ENCODE measurements around the gene OR51B2. TPM values are rescaled to one million over a fixed set of nuclear protein-coding genes. Genes with fewer than 3 reads are reported as not detected.
"Not testable (repeated sequence)": the region's sequence is repeated elsewhere in the genome, so short reads cannot be mapped to it uniquely, and the experiment has no call there.

The OR51B2 gene
- polyA plus RNA-seq, 4 donors: not detected

DNA sequence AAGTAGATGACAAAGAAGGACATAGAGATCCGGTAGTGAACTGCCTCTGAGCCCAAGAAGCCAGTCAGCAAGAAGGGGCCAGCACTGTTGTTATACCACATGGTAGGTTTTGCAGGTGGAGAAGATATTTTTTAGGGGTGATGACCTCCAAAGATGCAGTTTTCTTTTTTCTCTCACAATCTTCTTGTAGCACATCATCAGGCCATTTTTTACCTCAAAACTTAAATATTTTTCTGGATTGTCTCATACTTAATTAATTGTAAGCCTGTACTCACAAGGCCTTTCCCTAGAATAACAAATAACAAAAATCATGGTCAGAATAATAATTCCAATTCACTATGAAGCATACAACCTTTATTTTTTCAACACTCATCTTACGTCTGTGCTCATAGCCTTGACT lies 22.3 kb downstream of the OR51B2 start, which contains the start of gene OR51B4:
Gene OR51B4 (minus strand): TSS at position 101 of the 400 bp plus-strand sequence. CDS start 0 bp downstream, at position 101.
- Histone ChIP-seq H3K4me1 (ENCODE audit: control insufficient read depth in 3 of 3, insufficient read depth in 2 of 3, low read depth in 1 of 3, low read length in 2 of 3) (no peaks in the 10 kb centered on the region), H3K27ac (ENCODE audit: low read depth in 1 of 3, low read length in 2 of 3) (no peak within 1 kb of the TSS), H3K27me3 (ENCODE audit: control insufficient read depth in 3 of 3, insufficient read depth in 3 of 3, low read length in 3 of 3) (no peaks in the 10 kb centered on the region), H3K9me3 (ENCODE audit: control insufficient read depth in 2 of 2, insufficient read depth in 1 of 2, low read depth in 1 of 2, low read length in 1 of 2) (no peaks in the 10 kb centered on the region), H3K36me3 (ENCODE audit: control insufficient read depth in 3 of 3, insufficient read depth in 2 of 3, low read depth in 1 of 3, low read length in 3 of 3) (no peaks in the 10 kb centered on the region), H3K4me3 (ENCODE audit: low read depth in 1 of 3, low read length in 3 of 3) (no peak within 1 kb of the TSS)
- FAIRE-seq (no peak), DNase-seq (no peak)
- 86 to 90% (median 89%) methylated on average over 2 of the region's 2 CpGs for WGBS, 3 donors

GRCh38 chr11:5300251-5300650 lies 23.8 kb downstream of the OR51B2 start:
- DNase-seq (no peak), FAIRE-seq (no peak)
- no peak overlapping the region for H3K4me3 ChIP-seq (ENCODE audit: low read depth in 1 of 3, low read length in 3 of 3)
- H3K4me1 ChIP-seq (ENCODE audit: control insufficient read depth in 3 of 3, insufficient read depth in 2 of 3, low read depth in 1 of 3, low read length in 2 of 3): no peaks in the 10 kb centered on the region
- no peaks in the 10 kb centered on the region for H3K36me3 ChIP-seq (ENCODE audit: control insufficient read depth in 3 of 3, insufficient read depth in 2 of 3, low read depth in 1 of 3, low read length in 3 of 3)
- H3K27ac ChIP-seq (ENCODE audit: low read depth in 1 of 3, low read length in 2 of 3): no peak overlapping the region
- 38 to 60% (median 55%) methylated on average over 3 of the region's 3 CpGs for WGBS, 3 donors
- H3K27me3 ChIP-seq (ENCODE audit: control insufficient read depth in 3 of 3, insufficient read depth in 3 of 3, low read length in 3 of 3): no peaks in the 10 kb centered on the region
- H3K9me3 ChIP-seq (ENCODE audit: control insufficient read depth in 2 of 2, insufficient read depth in 1 of 2, low read depth in 1 of 2, low read length in 1 of 2): no peaks in the 10 kb centered on the region

DNA sequence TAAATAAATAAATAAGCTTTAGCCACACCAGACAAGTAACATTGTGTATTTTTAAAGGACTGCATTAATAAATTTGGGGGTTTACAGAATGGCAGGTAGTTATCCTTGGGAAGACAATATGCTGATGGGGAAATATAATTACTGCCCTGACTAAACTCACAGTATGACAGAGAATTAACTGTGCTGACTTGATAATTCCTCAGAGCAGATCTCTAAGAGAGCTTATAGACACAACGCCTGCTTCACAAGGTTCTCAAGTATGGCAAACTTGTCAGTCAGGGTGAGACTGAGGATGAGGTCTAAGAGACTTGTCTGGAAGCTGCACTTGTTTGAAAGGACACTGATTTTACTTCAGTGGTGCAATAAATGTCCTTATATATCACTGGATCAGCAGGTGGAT lies 25.6 kb downstream of the OR51B2 start:
- FAIRE-seq (no peak), DNase-seq (no peak)
- no peaks in the 10 kb centered on the region for H3K36me3 ChIP-seq (ENCODE audit: control insufficient read depth in 3 of 3, insufficient read depth in 2 of 3, low read depth in 1 of 3, low read length in 3 of 3)
- no peaks in the 10 kb centered on the region for H3K9me3 ChIP-seq (ENCODE audit: control insufficient read depth in 2 of 2, insufficient read depth in 1 of 2, low read depth in 1 of 2, low read length in 1 of 2)
- H3K27ac ChIP-seq (ENCODE audit: low read depth in 1 of 3, low read length in 2 of 3): no peak overlapping the region
- H3K4me1 ChIP-seq (ENCODE audit: control insufficient read depth in 3 of 3, insufficient read depth in 2 of 3, low read depth in 1 of 3, low read length in 2 of 3): no peaks in the 10 kb centered on the region
- no peak overlapping the region for H3K4me3 ChIP-seq (ENCODE audit: low read depth in 1 of 3, low read length in 3 of 3)
- 15 to 86% (median 62%) methylated on average over 1 of the region's 1 CpG for WGBS, 3 donors
- H3K27me3 ChIP-seq (ENCODE audit: control insufficient read depth in 3 of 3, insufficient read depth in 3 of 3, low read length in 3 of 3): no peaks in the 10 kb centered on the region

DNA sequence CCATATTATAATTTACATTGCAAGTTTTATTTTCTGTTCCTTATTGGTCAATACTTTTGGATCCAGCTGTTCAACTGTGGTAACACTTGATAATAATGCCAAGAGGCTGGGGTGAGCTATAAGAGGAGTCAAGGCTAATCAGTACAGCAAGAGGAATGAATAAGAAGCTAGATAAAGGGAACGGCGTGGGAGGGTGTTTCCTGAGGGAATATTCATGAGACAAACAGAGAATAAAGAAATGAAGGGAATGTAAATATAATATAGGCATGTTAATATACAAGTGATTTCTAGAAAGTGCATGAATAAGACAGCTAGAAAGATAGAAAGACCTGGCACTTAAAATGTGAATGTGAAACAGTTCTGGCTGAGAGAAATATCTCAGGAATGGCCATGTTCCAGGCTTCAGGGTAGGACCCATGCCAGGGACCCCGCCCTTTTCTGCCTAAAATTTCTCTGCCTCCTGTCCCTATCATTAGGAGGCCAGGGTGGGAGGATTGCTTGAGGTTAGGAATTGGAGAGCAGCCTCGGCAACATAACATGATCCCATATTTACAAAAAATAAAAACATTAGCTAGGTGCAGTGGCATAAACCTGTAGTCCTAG lies 26.3 kb downstream of the OR51B2 start:
- H3K27me3 ChIP-seq (ENCODE audit: control insufficient read depth in 3 of 3, insufficient read depth in 3 of 3, low read length in 3 of 3): no peaks in the 10 kb centered on the region
- H3K36me3 ChIP-seq (ENCODE audit: control insufficient read depth in 3 of 3, insufficient read depth in 2 of 3, low read depth in 1 of 3, low read length in 3 of 3): no peaks in the 10 kb centered on the region
- no peaks in the 10 kb centered on the region for H3K4me1 ChIP-seq (ENCODE audit: control insufficient read depth in 3 of 3, insufficient read depth in 2 of 3, low read depth in 1 of 3, low read length in 2 of 3)
- no peak overlapping the region for H3K4me3 ChIP-seq (ENCODE audit: low read depth in 1 of 3, low read length in 3 of 3)
- DNase-seq (no peak), FAIRE-seq (no peak)
- H3K27ac ChIP-seq (ENCODE audit: low read depth in 1 of 3, low read length in 2 of 3): no peak overlapping the region
- WGBS, 3 donors: 37 to 68% (median 46%) methylated on average over 4 of the region's 4 CpGs
- H3K9me3 ChIP-seq (ENCODE audit: control insufficient read depth in 2 of 2, insufficient read depth in 1 of 2, low read depth in 1 of 2, low read length in 1 of 2): no peaks in the 10 kb centered on the region

DNA sequence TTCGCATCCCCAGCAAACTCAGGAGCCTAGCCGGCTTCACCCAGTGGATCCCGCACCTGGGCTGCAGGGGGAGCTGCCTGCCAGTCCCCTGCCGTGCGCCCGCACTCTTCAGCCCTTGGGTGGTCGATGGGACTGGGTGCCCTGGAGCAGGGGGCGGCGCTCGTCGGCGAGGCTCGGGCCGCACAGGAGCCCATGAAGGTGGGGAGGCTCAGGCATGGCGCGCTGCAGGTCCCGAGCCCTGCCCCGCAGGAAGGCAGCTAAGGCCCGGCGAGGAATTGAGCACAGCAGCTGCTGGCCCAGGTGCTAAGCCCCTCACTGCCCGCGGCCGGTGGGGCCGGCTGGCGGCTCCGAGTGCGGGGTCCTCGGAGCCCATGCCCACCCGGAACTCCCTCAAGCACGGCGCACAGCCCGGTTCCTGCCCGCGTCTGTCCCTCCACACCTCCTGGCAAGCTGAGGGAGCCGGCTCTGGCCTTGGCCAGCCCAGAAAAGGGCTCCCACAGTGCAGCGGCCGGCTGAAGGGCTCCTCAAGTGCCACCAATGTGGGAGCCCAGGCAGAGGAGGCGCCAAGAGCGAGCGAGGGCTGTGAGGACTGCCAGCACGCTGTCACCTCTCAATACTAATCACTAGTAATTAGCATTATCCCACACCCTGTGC lies 29.6 kb downstream of the OR51B2 start:
- FAIRE-seq; H3K4me3 ChIP-seq (ENCODE audit: low read depth in 1 of 3, low read length in 3 of 3); H3K9me3 ChIP-seq (ENCODE audit: control insufficient read depth in 2 of 2, insufficient read depth in 1 of 2, low read depth in 1 of 2, low read length in 1 of 2); H3K27ac ChIP-seq (ENCODE audit: low read depth in 1 of 3, low read length in 2 of 3); DNase-seq; H3K27me3 ChIP-seq (ENCODE audit: control insufficient read depth in 3 of 3, insufficient read depth in 3 of 3, low read length in 3 of 3); H3K36me3 ChIP-seq (ENCODE audit: control insufficient read depth in 3 of 3, insufficient read depth in 2 of 3, low read depth in 1 of 3, low read length in 3 of 3); H3K4me1 ChIP-seq (ENCODE audit: control insufficient read depth in 3 of 3, insufficient read depth in 2 of 3, low read depth in 1 of 3, low read length in 2 of 3): not testable (repeated sequence)
- WGBS, 3 donors: 92 to 96% (median 96%) methylated on average over 35 to 41 of the region's 41 CpGs

- H3K27ac ChIP-seq (ENCODE audit: low read depth in 1 of 3, low read length in 2 of 3): no peak overlapping the region
- FAIRE-seq: no peak
- WGBS, 3 donors: 86 to 89% (median 87%) methylated on average over 8 of the region's 8 CpGs
Observed at GRCh38 chr11:5293028-5293427, 31.1 kb downstream of the OR51B2 start.

GRCh38 chr11:5291207-5291838 lies 32.8 kb downstream of the OR51B2 start:
- DNase-seq (peak in 1 of 2 donors; percentile 12), FAIRE-seq (no peak)
- Histone ChIP-seq H3K36me3 (ENCODE audit: control insufficient read depth in 3 of 3, insufficient read depth in 2 of 3, low read depth in 1 of 3, low read length in 3 of 3) (no peaks in the 10 kb centered on the region), H3K4me1 (ENCODE audit: control insufficient read depth in 3 of 3, insufficient read depth in 2 of 3, low read depth in 1 of 3, low read length in 2 of 3) (no peaks in the 10 kb centered on the region), H3K27me3 (ENCODE audit: control insufficient read depth in 3 of 3, insufficient read depth in 3 of 3, low read length in 3 of 3) (no peaks in the 10 kb centered on the region), H3K27ac (ENCODE audit: low read depth in 1 of 3, low read length in 2 of 3) (no peak overlapping the region), H3K4me3 (ENCODE audit: low read depth in 1 of 3, low read length in 3 of 3) (no peak overlapping the region), H3K9me3 (ENCODE audit: control insufficient read depth in 2 of 2, insufficient read depth in 1 of 2, low read depth in 1 of 2, low read length in 1 of 2) (no peaks in the 10 kb centered on the region)
- WGBS, 3 donors: 79% methylated on average over 1 of the region's 1 CpG

More at GRCh38 chr11:5293028-5293427, 31.1 kb downstream of the OR51B2 start:
- DNase-seq: no peak
- Histone ChIP-seq H3K36me3 (ENCODE audit: control insufficient read depth in 3 of 3, insufficient read depth in 2 of 3, low read depth in 1 of 3, low read length in 3 of 3) (no peaks in the 10 kb centered on the region), H3K9me3 (ENCODE audit: control insufficient read depth in 2 of 2, insufficient read depth in 1 of 2, low read depth in 1 of 2, low read length in 1 of 2) (no peaks in the 10 kb centered on the region), H3K27me3 (ENCODE audit: control insufficient read depth in 3 of 3, insufficient read depth in 3 of 3, low read length in 3 of 3) (no peaks in the 10 kb centered on the region), H3K4me1 (ENCODE audit: control insufficient read depth in 3 of 3, insufficient read depth in 2 of 3, low read depth in 1 of 3, low read length in 2 of 3) (no peaks in the 10 kb centered on the region), H3K4me3 (ENCODE audit: low read depth in 1 of 3, low read length in 3 of 3) (no peak overlapping the region)

GRCh38 chr11:5290106-5290505 lies 34.0 kb downstream of the OR51B2 start:
- H3K4me3 ChIP-seq (ENCODE audit: low read depth in 1 of 3, low read length in 3 of 3): no peak overlapping the region
- WGBS, 3 donors: 85 to 94% (median 91%) methylated on average over 1 of the region's 1 CpG
- no peak for DNase-seq
- H3K27me3 ChIP-seq (ENCODE audit: control insufficient read depth in 3 of 3, insufficient read depth in 3 of 3, low read length in 3 of 3): no peaks in the 10 kb centered on the region
- FAIRE-seq: no peak
- no peak overlapping the region for H3K27ac ChIP-seq (ENCODE audit: low read depth in 1 of 3, low read length in 2 of 3)
- H3K9me3 ChIP-seq (ENCODE audit: control insufficient read depth in 2 of 2, insufficient read depth in 1 of 2, low read depth in 1 of 2, low read length in 1 of 2): no peaks in the 10 kb centered on the region
- H3K4me1 ChIP-seq (ENCODE audit: control insufficient read depth in 3 of 3, insufficient read depth in 2 of 3, low read depth in 1 of 3, low read length in 2 of 3): no peaks in the 10 kb centered on the region
- H3K36me3 ChIP-seq (ENCODE audit: control insufficient read depth in 3 of 3, insufficient read depth in 2 of 3, low read depth in 1 of 3, low read length in 3 of 3): no peaks in the 10 kb centered on the region

All from small intestine (tissue), 7 donors.